GM21717 (cell line): ENCODE data around the gene TNK1.

Experiments used
- ATAC-seq: cut with Tn5 transposase; IDR thresholded peaks from one replicate; pipeline ENCODE4 v1.9.1; 2021; ENCODE audit warnings: mild to moderate bottlenecking, moderate library complexity; ENCODE audit not compliant: unreplicated experiment

The TNK1 gene

DNA sequence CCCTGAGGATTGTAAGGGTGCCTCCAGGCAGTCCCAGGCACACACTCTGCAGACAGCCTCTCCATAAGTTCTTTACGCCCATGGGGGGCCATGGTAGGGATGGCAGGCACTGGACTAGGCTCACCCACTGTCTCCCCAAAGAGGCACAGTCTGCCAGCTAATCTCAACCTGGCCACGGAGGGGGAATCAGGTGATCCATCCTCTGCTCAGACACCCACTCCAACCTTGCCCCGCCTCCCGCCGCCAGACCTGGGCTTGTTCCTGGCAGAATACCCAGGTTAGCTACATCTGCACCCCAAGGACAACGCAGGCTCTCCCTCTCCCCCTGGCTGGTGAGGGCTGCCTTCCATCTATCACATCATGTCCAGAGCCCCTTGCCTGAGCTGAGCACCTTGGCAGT is 28.0 kb downstream of the TNK1 start:
- no peak for ATAC-seq

DNA sequence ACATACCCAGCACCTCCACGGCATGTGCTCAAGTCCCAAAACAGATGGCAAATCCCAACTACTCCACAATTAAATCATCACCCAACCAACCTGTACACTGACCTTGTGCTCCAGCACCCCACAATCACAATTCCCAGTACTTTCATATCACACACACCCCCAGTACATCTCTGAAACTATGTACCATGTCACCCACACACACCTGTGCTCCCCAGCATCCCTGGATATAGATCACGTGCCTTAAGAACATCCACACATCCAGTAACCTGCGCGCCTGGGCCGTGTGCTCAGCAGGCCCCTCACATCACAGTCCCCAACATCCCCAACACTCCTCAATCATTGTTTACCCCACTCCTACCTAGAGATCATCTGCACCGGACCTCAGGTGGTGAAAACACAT is 28.8 kb downstream of the TNK1 start:
- ATAC-seq, result no peak

DNA sequence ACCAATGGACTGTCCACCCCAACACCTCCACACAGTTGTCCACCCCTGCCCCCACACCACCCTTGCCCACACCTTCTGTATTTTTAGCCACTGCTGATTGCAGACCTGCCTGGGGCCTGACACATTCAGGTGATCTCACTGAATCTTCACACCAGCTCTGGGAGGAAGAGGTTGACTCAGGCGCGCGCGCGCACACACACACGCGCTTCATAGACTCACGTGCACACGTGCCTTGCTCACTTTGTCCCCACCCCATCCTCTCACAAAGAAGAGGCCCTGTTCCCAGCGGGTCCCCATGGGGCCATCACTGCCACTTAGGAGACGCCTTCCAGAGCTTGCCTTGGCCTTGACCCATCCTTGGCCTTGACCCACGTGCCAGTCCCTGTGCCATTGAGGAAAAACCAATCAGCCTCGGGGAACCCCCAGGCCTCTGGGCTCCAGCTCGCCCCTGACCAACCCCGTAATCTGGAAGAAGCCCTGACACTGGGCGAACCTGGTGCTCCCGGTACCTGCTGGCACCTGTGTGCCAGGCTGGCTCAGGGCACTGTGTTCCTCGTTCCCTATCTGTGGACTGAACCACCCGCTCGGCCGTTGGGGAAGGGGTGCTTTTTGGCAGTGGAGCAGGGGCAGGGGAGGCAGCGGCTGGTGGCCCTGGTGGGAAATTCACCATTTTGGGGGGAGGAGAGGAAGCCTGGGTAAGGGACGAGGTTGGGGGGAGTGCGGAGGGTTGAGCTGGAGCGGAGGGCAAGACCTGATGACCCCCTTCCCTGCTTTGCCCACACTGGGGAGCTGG is 29.9 kb downstream of the TNK1 start:
- no peak for ATAC-seq

DNA sequence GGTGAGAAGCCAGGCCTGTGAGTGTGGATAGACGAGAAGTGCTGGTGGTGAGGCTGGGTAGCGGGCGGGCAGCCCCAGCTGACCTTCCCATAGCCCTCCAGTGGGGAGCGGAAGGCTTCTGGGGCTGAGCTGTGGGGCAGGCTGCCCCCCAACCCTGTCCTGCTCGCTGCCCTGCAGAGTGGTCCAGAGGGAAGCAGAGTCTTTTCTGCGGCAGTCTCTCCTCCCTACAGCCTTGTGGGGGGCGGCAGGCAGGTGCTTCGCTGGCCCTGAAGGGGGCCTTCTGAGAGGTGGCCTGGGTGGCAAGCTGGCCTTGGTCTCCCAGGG is 30.5 kb downstream of the TNK1 start:
- ATAC-seq, result no peak

DNA sequence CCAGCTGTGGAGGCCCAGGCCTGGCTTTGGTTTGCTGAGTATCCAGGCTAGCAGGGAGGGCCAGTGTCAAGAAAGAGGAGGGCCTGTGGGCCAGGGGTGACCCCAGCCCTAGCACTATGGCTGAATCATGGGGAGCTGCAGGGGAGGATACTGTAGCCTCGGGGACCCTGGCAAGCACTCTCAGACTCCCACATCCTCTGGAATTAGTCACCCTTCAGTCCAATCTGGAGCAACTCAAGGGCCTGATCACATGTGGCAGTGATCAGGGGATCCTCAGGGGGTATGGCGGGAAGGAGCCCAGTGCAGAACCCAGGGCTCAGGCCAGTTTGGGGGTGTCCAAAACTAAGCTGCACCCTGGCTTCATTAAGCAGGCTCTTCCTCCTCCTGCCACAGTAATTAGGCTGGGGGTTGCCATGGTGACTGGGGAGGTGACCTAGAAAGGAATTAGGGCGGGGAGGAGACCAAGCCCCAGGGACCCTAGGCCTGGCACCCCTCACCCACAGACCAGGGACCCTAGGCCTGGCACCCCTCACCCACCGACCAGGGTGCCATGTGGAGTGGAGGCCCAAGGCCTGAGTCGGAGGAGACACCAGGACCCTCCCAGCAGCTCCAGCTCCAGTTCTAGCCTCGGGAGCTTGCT is 32.6 kb downstream of the TNK1 start:
- no peak for ATAC-seq

DNA sequence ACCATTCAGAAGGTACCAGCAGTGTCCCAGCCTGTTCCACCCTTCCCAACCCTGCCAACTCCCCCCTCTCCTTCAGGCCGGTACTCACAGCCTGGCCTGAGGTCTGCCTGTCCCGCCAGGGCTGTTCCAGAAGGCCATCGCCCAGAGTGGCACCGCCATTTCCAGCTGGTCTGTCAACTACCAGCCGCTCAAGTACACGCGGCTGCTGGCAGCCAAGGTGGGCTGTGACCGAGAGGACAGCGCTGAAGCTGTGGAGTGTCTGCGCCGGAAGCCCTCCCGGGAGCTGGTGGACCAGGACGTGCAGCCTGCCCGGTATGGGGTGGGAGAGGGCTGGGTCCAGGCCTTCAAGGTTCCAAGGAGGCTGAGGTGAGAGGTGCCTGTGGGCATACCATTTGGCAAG is 33.9 kb downstream of the TNK1 start:
- ATAC-seq, result no peak

DNA sequence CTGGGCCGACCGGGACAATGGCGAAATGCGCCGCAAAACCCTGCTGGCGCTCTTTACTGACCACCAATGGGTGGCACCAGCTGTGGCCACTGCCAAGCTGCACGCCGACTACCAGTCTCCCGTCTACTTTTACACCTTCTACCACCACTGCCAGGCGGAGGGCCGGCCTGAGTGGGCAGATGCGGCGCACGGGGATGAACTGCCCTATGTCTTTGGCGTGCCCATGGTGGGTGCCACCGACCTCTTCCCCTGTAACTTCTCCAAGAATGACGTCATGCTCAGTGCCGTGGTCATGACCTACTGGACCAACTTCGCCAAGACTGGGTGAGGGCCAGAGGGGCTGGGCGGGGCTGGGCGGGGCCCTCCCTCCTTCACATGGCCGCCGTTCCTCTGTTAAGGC is 34.9 kb downstream of the TNK1 start:
- no peak for ATAC-seq

DNA sequence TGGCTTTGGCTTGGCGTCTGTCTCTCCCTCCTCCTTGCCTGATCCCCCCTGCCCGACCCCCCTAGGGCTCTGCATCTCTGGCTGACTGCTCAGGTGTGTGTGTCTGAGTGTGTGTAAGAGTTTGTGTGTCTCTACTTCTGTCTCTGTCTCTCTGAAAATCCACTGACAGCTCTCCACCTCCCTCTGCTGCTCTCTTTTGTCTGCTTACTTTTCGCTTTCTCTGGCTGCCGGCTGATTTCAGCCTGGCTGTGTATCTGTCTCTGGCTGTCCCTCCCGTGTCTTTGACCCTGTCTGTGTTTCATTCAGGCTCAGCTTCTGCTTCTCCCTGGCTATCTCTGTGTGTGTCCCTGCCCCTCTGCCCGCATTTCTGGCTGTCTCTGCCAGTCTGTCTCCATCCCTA is 35.4 kb downstream of the TNK1 start:
- ATAC-seq, result no peak

DNA sequence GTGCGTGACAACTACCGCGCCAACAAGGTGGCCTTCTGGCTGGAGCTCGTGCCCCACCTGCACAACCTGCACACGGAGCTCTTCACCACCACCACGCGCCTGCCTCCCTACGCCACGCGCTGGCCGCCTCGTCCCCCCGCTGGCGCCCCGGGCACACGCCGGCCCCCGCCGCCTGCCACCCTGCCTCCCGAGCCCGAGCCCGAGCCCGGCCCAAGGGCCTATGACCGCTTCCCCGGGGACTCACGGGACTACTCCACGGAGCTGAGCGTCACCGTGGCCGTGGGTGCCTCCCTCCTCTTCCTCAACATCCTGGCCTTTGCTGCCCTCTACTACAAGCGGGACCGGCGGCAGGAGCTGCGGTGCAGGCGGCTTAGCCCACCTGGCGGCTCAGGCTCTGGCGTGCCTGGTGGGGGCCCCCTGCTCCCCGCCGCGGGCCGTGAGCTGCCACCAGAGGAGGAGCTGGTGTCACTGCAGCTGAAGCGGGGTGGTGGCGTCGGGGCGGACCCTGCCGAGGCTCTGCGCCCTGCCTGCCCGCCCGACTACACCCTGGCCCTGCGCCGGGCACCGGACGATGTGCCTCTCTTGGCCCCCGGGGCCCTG is 36.3 kb downstream of the TNK1 start:
- no peak for ATAC-seq

DNA sequence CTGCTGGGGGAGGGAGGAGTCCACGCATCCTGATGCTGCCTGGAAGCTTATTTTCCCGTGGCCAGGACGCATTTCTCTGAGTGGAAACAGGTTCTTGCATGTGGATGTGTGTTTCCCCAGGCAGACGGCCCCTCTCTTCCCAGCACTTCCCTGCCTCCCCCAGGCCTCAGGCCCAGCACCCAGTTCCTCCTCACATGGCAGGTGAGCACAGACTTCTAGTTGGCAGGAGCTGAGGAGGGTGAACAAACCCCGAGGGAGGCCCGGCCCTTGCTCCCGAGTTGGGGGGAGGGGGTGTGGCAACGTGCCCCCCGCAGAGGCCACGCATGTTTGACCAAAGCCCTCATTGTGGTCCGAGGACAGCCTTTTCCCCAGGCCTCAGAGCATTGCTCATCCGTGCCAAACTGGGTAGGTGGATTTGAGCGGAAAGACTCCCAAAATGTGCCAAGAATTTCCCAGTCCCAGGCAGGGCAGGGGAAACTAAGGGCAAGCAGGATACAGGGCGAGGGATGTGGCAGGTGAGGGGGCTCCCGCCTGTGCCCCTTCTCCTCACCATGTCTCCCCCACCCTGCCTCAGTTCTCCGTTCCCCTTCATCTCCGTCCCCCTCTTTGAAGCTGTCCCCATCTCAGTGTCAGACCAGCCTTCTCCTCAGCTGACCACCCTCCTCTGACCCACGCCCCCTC is 37.7 kb downstream of the TNK1 start:
- no peak for ATAC-seq

DNA sequence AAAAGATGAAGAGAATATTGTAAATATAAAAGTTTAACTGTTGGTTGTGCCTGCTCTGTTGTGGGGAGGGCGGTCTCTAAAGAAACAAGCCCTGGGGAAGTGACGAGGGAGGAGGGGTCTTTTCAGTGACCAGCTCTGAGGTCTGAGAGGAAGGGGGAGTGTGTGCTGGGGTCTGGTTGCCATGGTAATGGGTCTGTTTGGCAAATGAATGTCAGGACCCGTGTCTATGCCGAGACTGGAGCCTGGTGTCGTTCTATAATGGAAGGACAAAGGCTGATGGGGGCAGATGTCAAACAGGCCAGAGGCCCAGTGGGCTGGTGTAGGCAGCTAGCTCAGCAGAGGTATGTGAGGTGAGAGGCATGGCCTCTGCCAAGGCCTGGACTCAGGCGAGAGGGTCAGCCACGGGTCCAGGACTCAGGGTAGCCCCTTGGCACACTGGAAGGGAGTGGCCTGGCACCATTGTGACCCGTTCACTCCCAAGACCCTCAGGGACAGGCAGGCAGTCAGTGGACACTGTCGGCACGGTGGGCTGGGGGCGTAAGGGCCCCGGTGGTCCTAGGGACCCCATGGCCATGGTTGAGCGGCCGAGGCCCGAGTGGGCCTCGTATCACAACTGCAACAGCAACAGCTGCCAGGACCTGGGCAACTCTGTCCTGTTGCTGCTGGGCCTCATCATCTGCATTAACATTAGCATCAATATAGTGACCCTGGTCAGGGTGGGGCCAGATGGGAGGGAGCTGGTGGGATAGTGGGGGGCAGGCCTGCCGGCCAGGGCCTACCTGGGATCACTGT is 39.1 kb downstream of the TNK1 start, which contains the start of gene SPEM1:
Gene SPEM1, plus strand, starts transcription at position 506 of the 792 bp plus-strand sequence. Its CDS starts 61 bp downstream, at position 567.
- ATAC-seq, result no peak

DNA sequence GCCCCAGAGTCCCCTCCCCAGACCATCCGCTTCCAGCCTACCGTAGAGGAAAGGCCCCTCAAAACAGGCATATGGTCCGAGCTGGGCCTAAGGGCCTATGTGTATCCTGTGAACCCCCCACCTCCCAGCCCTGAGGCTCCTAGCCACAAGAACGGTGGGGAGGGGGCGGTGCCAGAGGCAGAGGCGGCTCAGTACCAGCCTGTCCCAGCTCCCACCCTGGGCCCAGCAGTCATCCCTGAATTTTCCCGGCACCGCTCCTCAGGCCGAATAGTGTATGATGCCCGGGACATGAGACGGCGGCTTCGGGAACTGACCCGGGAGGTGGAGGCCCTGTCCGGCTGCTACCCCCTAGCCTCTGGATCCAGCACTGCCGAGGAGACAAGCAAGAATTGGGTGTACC is 40.3 kb downstream of the TNK1 start:
- ATAC-seq, result no peak

DNA sequence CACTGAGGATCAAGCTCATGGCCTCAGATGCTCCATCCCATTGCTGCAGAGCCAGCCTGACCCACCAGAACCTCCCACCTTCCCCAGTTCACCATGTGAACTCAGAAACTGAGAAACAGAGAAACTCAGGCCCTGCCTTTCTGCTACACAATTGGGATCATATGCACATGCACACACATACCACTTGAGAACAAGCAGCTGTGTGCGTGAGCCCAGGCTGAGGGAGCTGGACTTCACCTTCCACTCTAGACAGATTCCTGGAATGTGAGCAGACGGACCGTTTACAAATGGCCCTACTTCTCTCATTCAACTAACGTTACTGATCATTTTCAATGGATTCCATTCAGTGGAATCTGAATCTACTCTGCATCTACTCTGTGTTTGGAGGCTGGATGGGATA is 42.8 kb downstream of the TNK1 start:
- ATAC-seq, result no peak

DNA sequence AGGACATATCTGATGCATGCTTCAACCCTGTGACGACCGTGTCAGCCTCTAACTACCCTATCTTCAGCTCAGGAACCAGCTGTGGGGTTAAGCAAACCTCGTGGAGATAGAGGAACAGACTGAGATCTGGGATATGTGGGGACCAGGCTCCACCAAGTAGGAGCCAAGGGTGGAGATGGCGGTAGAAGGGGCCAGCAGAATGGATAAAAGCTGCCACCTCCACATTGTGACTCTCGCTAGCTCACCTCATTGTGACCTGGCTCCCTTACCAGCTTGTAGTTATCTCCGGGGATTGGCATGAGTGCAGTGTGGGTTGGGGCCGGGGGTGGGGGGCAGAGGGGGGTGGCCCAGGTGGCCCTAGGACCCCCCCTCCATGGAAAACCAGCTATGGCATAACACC is 44.4 kb downstream of the TNK1 start, which contains the start of gene SPEM2:
Gene SPEM2, plus strand, starts transcription at position 301 of the 400 bp plus-strand sequence. Its CDS starts 73 bp downstream, at position 374.
- ATAC-seq, result no peak

DNA sequence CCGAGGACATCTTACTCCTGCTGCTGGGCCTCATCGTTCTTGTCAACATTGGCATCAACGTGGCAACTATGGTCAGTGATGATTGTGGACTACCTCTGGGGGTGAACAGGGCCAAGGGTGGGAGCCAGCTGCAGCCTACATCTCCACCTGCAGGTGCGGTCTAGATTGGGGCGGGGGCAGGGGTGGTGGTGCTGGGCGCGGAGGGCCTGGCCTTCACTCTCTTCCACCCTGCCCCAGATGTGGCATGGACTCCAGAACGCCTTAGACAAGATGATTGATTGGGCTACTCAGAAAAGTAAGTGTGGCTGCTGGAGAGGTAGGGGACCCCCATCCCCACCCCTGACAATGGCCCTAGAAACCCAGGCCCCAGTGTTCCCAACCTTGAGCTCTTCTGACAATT is 44.9 kb downstream of the TNK1 start:
- ATAC-seq, result no peak

DNA sequence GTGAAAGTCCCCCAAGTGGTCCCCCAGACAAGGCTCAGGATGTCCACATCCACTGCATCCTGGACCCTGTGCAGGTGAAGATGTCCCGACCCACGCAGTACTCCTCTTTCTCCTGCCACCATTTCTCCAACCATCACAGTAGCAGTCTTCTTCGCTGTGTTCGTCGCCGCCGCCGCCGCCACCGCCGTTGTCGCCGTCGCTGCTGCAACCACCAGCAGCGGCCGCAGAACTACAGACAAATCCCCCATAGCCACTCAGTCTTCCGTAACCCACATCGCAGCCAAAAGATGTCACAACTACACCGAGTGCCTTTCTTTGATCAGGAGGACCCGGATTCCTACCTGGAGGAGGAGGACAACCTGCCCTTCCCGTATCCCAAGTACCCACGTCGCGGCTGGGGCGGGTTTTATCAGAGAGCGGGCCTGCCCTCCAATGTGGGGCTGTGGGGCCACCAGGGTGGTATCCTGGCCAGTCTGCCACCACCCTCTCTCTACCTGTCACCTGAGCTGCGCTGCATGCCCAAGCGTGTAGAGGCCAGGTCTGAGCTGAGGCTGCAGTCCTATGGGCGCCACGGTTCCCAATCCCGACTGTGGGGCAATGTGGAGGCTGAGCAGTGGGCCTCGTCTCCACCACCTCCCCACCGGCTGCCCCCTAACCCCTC is 45.4 kb downstream of the TNK1 start:
- ATAC-seq, result no peak

DNA sequence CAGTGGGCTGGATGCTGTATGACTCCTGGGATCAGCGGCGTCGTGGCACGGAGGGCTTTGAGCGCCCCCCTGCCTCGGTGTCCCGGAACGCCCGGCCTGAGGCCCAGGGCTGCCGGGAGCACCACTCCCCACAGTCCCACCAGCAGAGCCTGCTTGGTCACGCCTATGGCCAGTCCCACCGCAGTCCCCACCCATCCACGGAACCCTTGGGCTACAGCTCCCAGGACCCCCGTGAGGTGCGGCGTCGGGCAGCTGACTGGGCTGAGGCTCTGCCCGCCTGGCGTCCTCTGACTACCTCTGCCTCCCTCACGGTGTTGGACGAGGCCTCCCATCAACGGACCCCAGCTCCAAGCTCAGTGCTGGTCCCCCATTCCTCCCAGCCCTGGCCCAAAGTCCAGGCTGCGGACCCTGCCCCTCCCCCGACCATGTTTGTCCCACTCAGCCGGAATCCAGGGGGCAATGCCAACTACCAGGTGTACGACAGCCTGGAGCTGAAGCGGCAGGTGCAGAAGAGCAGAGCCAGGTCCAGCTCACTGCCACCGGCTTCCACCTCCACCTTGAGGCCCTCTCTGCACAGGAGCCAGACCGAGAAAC is 46.1 kb downstream of the TNK1 start:
- no peak for ATAC-seq

DNA sequence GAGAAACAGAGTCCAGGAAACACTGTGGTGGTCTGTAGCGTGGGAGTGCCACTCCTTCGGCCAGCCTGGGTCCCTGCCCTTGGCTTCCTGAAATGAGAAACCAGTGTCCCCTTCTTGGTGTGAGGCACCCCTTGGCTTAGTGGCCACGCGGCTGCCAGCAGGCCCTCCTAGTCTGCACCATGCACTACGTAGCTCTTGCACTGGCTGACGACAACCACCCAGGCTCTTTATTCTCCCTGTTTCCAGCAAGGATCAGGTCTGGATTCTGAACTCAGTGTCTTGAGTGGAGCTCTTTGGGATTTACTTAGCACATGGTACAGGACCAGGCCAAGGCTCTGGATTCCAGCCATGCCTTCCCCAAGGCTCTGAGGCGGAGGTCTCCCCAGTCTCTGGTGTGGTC is 46.7 kb downstream of the TNK1 start:
- no peak for ATAC-seq

DNA sequence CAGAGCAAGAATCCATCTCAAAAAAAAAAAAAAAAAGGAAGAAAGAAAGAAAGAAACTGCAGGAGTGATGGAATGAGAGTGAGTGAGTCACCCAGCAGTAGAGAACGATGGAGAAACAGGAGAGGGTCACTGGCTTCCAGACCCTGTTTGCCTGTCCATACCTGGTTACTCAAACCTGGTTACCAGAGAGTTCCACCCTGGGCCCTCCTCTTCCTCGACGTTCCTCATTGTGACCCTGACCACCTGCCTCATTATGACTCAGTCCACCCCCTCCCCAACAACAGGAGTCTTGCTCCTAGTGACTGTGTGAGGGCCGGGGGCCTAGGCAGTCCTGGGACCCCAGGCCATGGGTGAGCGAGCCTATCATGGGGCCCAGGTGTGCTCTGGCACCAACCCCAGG is 47.7 kb downstream of the TNK1 start, which contains the start of gene SPEM3:
Gene SPEM3, plus strand, starts transcription at position 301 of the 400 bp plus-strand sequence. Its CDS starts 46 bp downstream, at position 347.
- ATAC-seq, result no peak

DNA sequence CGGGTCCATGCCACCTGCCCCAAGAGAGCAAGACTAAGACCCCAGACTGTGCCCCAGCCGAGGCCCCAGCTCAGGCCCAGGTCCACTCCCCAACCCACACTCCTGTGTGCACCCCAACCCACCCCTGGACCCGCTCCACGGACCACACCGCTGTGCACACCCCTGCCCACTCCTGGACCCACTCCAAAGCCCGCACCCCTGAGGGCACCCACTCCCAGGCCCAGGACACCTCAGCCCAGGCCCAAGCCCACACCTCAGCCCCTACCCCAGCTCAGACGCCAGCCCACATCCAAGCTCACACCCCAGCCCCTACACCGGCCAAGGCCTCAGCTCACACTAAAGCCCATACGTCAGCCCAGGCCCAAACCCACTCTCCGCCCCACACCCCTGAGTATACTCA is 48.8 kb downstream of the TNK1 start:
- no peak for ATAC-seq
